A549 (cell line): ENCODE results near the gene KDM6A.

Source experiments
- MAFK ChIP-seq: fragments of 450-650 bp; IDR thresholded peaks from 2 replicates; pipeline ENCODE4 v1.6.1; 2014; ENCODE audit not compliant: partially characterized antibody
- MAZ ChIP-seq: fragments of 150-350 bp; IDR thresholded peaks from 2 replicates; pipeline ENCODE4 v1.6.1; 2014; ENCODE audit warnings: antibody characterized with exemption, low read depth, low read length, borderline replicate concordance
- MYC ChIP-seq: IDR thresholded peaks from 2 replicates; pipeline ENCODE4 v1.6.1; 2012; ENCODE audit warnings: mild to moderate bottlenecking, inconsistent platforms, low read length, improper control_type of control experiment, borderline replicate concordance
- RAD21 ChIP-seq, 2 experiments: fragments of >200 bp in 1 of 2; sonication (Bioruptor Twin) in 1 of 2; formaldehyde crosslinking in 1 of 2; IDR thresholded peaks in 1 of 2; conservative IDR thresholded peaks in 1 of 2; 2 replicates in 1 of 2; 3 replicates in 1 of 2; pipeline ENCODE4 v1.6.1; 2012 to 2018; ENCODE audit warnings: inconsistent platforms in 1 of 2
- TF ChIP-seq, protein P1 (sequence below): fragments of >200 bp; sonication (Bioruptor Twin); formaldehyde crosslinking; IDR thresholded peaks from 3 replicates; pipeline ENCODE4 v1.5.1; 2016

- TF ChIP-seq MYC (no peak), MAZ (no peak), RAD21 (conservative IDR thresholded peaks at IDR 0.05 in 1 of 2, IDR thresholded peaks at IDR 0.05 in 1 of 2) (no peak), MAFK (no peak)
- TF ChIP-seq, protein P1, sequence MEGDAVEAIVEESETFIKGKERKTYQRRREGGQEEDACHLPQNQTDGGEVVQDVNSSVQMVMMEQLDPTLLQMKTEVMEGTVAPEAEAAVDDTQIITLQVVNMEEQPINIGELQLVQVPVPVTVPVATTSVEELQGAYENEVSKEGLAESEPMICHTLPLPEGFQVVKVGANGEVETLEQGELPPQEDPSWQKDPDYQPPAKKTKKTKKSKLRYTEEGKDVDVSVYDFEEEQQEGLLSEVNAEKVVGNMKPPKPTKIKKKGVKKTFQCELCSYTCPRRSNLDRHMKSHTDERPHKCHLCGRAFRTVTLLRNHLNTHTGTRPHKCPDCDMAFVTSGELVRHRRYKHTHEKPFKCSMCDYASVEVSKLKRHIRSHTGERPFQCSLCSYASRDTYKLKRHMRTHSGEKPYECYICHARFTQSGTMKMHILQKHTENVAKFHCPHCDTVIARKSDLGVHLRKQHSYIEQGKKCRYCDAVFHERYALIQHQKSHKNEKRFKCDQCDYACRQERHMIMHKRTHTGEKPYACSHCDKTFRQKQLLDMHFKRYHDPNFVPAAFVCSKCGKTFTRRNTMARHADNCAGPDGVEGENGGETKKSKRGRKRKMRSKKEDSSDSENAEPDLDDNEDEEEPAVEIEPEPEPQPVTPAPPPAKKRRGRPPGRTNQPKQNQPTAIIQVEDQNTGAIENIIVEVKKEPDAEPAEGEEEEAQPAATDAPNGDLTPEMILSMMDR, result no peak
Observed at GRCh38 chrX:44954562-44954961, 81.6 kb downstream of the KDM6A start.
